SU-DHL-6 (cell line): ENCODE data around the gene NLGN1.

Source experiments
- H2AFZ ChIP-seq: fragments of 200-600 bp; sonication (generic); 2 replicates; pipeline ENCODE4 v1.6.1; 2014; ENCODE audit warnings: low read depth, mild to moderate bottlenecking, moderate library complexity, mixed read lengths, antibody characterized with exemption, low read length; ENCODE audit not compliant: severe bottlenecking
- H3F3A ChIP-seq: fragments of 200-600 bp; shearing (Covaris generic); 2 replicates; pipeline ENCODE4 v1.6.0; 2016; ENCODE audit warnings: antibody characterized with exemption, mild to moderate bottlenecking; ENCODE audit not compliant: insufficient read depth
- H3K27ac ChIP-seq: fragments of 200-600 bp; sonication (generic); 2 replicates; pipeline ENCODE4 v1.5.1; 2016; ENCODE audit warnings: low read depth, mild to moderate bottlenecking, low read length, moderate library complexity, mixed read lengths
- H3K27me3 ChIP-seq: fragments of 200-600 bp; sonication (generic), shearing (Covaris generic); 2 replicates; pipeline ENCODE4 v1.6.0; 2014; ENCODE audit warnings: mild to moderate bottlenecking, low read length
- H3K36me3 ChIP-seq: fragments of 200-600 bp; sonication (generic); 2 replicates; pipeline ENCODE4 v1.6.1; 2014; ENCODE audit warnings: mild to moderate bottlenecking, low read length, mixed read lengths
- H3K4me2 ChIP-seq: fragments of 300-600, 200-600 bp; shearing (Covaris generic), sonication (generic); 2 replicates; pipeline ENCODE4 v1.6.0; 2014; ENCODE audit warnings: low read length, low read depth, mild to moderate bottlenecking; ENCODE audit not compliant: poor library complexity, severe bottlenecking
- H3K4me3 ChIP-seq: fragments of 200-600 bp; sonication (generic); 2 replicates; pipeline ENCODE4 v1.5.1; 2014; ENCODE audit warnings: antibody characterized with exemption, low read length, mild to moderate bottlenecking, mixed read lengths; ENCODE audit not compliant: insufficient read depth, poor library complexity, severe bottlenecking
- H3K79me2 ChIP-seq: fragments of 200-600 bp; sonication (generic); 2 replicates; pipeline ENCODE4 v1.6.1; 2014; ENCODE audit warnings: mild to moderate bottlenecking, low read length, moderate library complexity; ENCODE audit not compliant: insufficient read depth
- H3K9ac ChIP-seq: fragments of 200-600 bp; sonication (generic); 2 replicates; pipeline ENCODE4 v1.7.0; 2014; ENCODE audit warnings: mild to moderate bottlenecking, low read length
- H3K9me2 ChIP-seq: fragments of 200-600 bp; sonication (generic); replicated peaks from 2 replicates; pipeline ENCODE4 v1.6.1; 2014; ENCODE audit warnings: low read length; ENCODE audit not compliant: insufficient read depth
- H3K9me3 ChIP-seq: fragments of 200-600 bp; sonication (generic); 2 replicates; pipeline ENCODE4 v1.6.1; 2014; ENCODE audit warnings: low read length, mixed read lengths; ENCODE audit not compliant: insufficient read depth
- H4K20me1 ChIP-seq: fragments of 200-600 bp; sonication (generic); 2 replicates; pipeline ENCODE4 v1.6.1; 2014; ENCODE audit warnings: low read depth, mild to moderate bottlenecking, antibody characterized with exemption, low read length, moderate library complexity, mixed read lengths
- CTCF ChIP-seq: fragments of 200-600 bp; sonication (generic); IDR thresholded peaks from one replicate; pipeline ENCODE4 v1.5.1; 2017; ENCODE audit warnings: antibody characterized with exemption, mild to moderate bottlenecking, low read length, moderate library complexity; ENCODE audit not compliant: insufficient read depth, poor library complexity, severe bottlenecking
- EZH2phosphoT487 ChIP-seq: fragments of 200-600 bp; sonication (generic), shearing (Covaris generic); conservative IDR thresholded peaks from 2 replicates; pipeline ENCODE4 v1.6.1; 2018; ENCODE audit warnings: mild to moderate bottlenecking, antibody characterized with exemption, low read length, moderate library complexity, mixed read lengths

NLGN1 gene

GRCh38 chr3:173933113-173933512, 535.6 kb downstream of the NLGN1 start:
- Histone ChIP-seq H3F3A (no peaks in the 10 kb centered on the region), H3K4me3 (no peak overlapping the region), H3K9me3 (no peaks in the 10 kb centered on the region), H3K27me3 (no peaks in the 10 kb centered on the region), H3K9me2 (no peaks in the 10 kb centered on the region), H3K79me2 (no peaks in the 10 kb centered on the region), H3K36me3 (no peaks in the 10 kb centered on the region), H3K9ac (no peak overlapping the region), H3K27ac (no peak overlapping the region), H4K20me1 (no peaks in the 10 kb centered on the region), H2AFZ (no peak overlapping the region), H3K4me2 (no peak overlapping the region)
- TF ChIP-seq EZH2phosphoT487 (no peak), CTCF (no peak)

GRCh38 chr3:173936316-173936715, 538.8 kb downstream of the NLGN1 start:
- H3K9me3 ChIP-seq: no peaks in the 10 kb centered on the region
- no peak overlapping the region for H3K4me3 ChIP-seq
- H4K20me1 ChIP-seq: no peaks in the 10 kb centered on the region
- H3K36me3 ChIP-seq: no peaks in the 10 kb centered on the region
- no peak overlapping the region for H3K27ac ChIP-seq
- no peaks in the 10 kb centered on the region for H3K27me3 ChIP-seq
- H3K9me2 ChIP-seq: no peaks in the 10 kb centered on the region
- no peaks in the 10 kb centered on the region for H3F3A ChIP-seq
- no peak overlapping the region for H3K4me2 ChIP-seq
- H3K79me2 ChIP-seq: no peaks in the 10 kb centered on the region
- H3K9ac ChIP-seq: no peak overlapping the region
- no peak for TF ChIP-seq EZH2phosphoT487
- H2AFZ ChIP-seq: no peak overlapping the region

GRCh38 chr3:173938159-173938558, 540.6 kb downstream of the NLGN1 start:
- Histone ChIP-seq H3K36me3 (no peaks in the 10 kb centered on the region), H2AFZ (no peak overlapping the region), H3F3A (no peaks in the 10 kb centered on the region), H4K20me1 (no peaks in the 10 kb centered on the region), H3K4me3 (no peak overlapping the region), H3K4me2 (no peak overlapping the region), H3K9me3 (no peaks in the 10 kb centered on the region), H3K9ac (no peak overlapping the region), H3K79me2 (no peaks in the 10 kb centered on the region), H3K27me3 (no peaks in the 10 kb centered on the region), H3K9me2 (no peaks in the 10 kb centered on the region), H3K27ac (no peak overlapping the region)
- no peak for TF ChIP-seq EZH2phosphoT487
- no peak for TF ChIP-seq CTCF

GRCh38 chr3:173938616-173939015, 541.1 kb downstream of the NLGN1 start:
- no peak overlapping the region for H3K4me3 ChIP-seq
- no peaks in the 10 kb centered on the region for H3F3A ChIP-seq

More at GRCh38 chr3:173938616-173939015, 541.1 kb downstream of the NLGN1 start:
- H3K27ac ChIP-seq: no peak overlapping the region
- no peaks in the 10 kb centered on the region for H3K79me2 ChIP-seq
- H3K9me3 ChIP-seq: no peaks in the 10 kb centered on the region
- no peaks in the 10 kb centered on the region for H3K36me3 ChIP-seq
- no peaks in the 10 kb centered on the region for H3K27me3 ChIP-seq
- no peak overlapping the region for H2AFZ ChIP-seq
- no peak overlapping the region for H3K4me2 ChIP-seq
- no peaks in the 10 kb centered on the region for H3K9me2 ChIP-seq
- H4K20me1 ChIP-seq: no peaks in the 10 kb centered on the region
- H3K9ac ChIP-seq: no peak overlapping the region
- TF ChIP-seq CTCF: no peak
- TF ChIP-seq EZH2phosphoT487: no peak
